B cell (primary cell): ENCODE measurements around the gene RIN3. TPM values are rescaled to one million over a fixed set of nuclear protein-coding genes. Genes with fewer than 3 reads are reported as not detected.

ENCODE experiments used
- ATAC-seq: fragments of 200-7000 bp; cut with Tn5 transposase; one replicate; pipeline ENCODE4 v1.10.0; 2021; ENCODE audit warnings: low read depth, mild to moderate bottlenecking, moderate number of reproducible peaks, moderate library complexity
- CTCF ChIA-PET: fragments of 350-600 bp; sonication (Branson Sonifier 250); formaldehyde crosslinking; loops from one replicate; lab custom pipeline; 2021; ENCODE audit warnings: antibody characterized with exemption, inconsistent platforms; lab: Charles Lee
- POLR2A ChIA-PET: fragments of 350-600 bp; sonication (Branson Sonifier 250); formaldehyde crosslinking; loops from one replicate; lab custom pipeline; 2021; ENCODE audit warnings: antibody characterized with exemption; lab: Charles Lee
- DNase-seq: peaks from one replicate; pipeline ENCODE4 v3.0.0; 2013
- H2AFZ ChIP-seq: 2 replicates; pipeline ENCODE4 v1.6.1; 2012; ENCODE audit warnings: mild to moderate bottlenecking, low read depth, low read length; ENCODE audit not compliant: insufficient read depth, poor library complexity, severe bottlenecking
- H3K27ac ChIP-seq, 2 donors: 1 replicate in 1 of 2; 2 replicates in 1 of 2; pipeline ENCODE4 v1.5.1; 2012 to 2013; ENCODE audit warnings: low read length in 2 of 2, mild to moderate bottlenecking in 2 of 2, moderate library complexity in 1 of 2
- H3K27me3 ChIP-seq, 4 experiments: fragments of 200-600 bp in 1 of 4; sonication (generic) in 1 of 4; replicated peaks in 1 of 4; 1 replicate in 2 of 4; 2 replicates in 2 of 4; pipeline versions ENCODE4 v1.6.1 to v1.7.0; 2013 to 2016; ENCODE audit warnings: low read length in 3 of 4, mild to moderate bottlenecking in 2 of 4, mixed read lengths in 1 of 4, moderate library complexity in 1 of 4; ENCODE audit not compliant: insufficient read depth in 4 of 4, control insufficient read depth in 3 of 4; ENCODE audit errors: control extremely low read depth in 1 of 4
- H3K36me3 ChIP-seq, 2 experiments: replicated peaks in 1 of 2; 1 replicate in 1 of 2; 2 replicates in 1 of 2; pipeline versions ENCODE4 v1.6.1 to v1.7.1; 2013; ENCODE audit warnings: low read length in 1 of 2; ENCODE audit not compliant: insufficient read depth in 2 of 2, control insufficient read depth in 1 of 2; ENCODE audit errors: control extremely low read depth in 1 of 2, extremely low read depth in 1 of 2
- H3K4me1 ChIP-seq, 2 donors: fragments of 200-600 bp in 1 of 2; sonication (generic) in 1 of 2; 1 replicate in 1 of 2; 2 replicates in 1 of 2; pipeline versions ENCODE4 v1.5.1 to v1.6.1; 2013 to 2017; ENCODE audit warnings: low read length in 2 of 2; ENCODE audit not compliant: control insufficient read depth in 2 of 2, insufficient read depth in 2 of 2
- H3K4me2 ChIP-seq: replicated peaks from 2 replicates; pipeline ENCODE3; 2012; ENCODE audit warnings: mild to moderate bottlenecking, low read depth, low read length; ENCODE audit not compliant: poor library complexity, severe bottlenecking
- H3K4me3 ChIP-seq, 5 experiments: fragments of 200-600 bp in 1 of 5; sonication (generic) in 1 of 5; 1 replicate in 3 of 5; 2 replicates in 2 of 5; pipeline versions ENCODE4 v1.5.1 to v1.7.0; 2011 to 2016; ENCODE audit warnings: low read length in 4 of 5, mild to moderate bottlenecking in 4 of 5, low read depth in 2 of 5, control low read depth in 1 of 5, moderate library complexity in 1 of 5; ENCODE audit not compliant: insufficient read depth in 1 of 5; ENCODE audit errors: control extremely low read depth in 1 of 5, extremely low read depth in 1 of 5
- H3K79me2 ChIP-seq: fragments of 200-600 bp; sonication (generic); one replicate; pipeline ENCODE4 v1.6.0; 2016; ENCODE audit warnings: low read length; ENCODE audit not compliant: control insufficient read depth, insufficient read depth
- H3K9ac ChIP-seq: fragments of 200-600 bp; sonication (generic); 2 replicates; pipeline ENCODE4 v1.6.1; 2017; ENCODE audit warnings: mild to moderate bottlenecking, low read length, moderate library complexity
- H3K9me3 ChIP-seq, 3 donors: one replicate each; pipeline versions ENCODE4 v1.6.1 to v1.7.1; 2013; ENCODE audit warnings: low read length in 2 of 3; ENCODE audit not compliant: control insufficient read depth in 2 of 3, insufficient read depth in 1 of 3; ENCODE audit errors: control extremely low read depth in 1 of 3
- H4K20me1 ChIP-seq: 2 replicates; pipeline ENCODE4 v1.6.0; 2012; ENCODE audit warnings: mild to moderate bottlenecking, low read length; ENCODE audit not compliant: insufficient read depth, control insufficient read depth, poor library complexity, severe bottlenecking
- H3K27ac Mint-ChIP-seq: one replicate; pipeline ENCODE4 v1.8.0; 2021; ENCODE audit warnings: mixed read lengths
- H3K27me3 Mint-ChIP-seq: one replicate; pipeline ENCODE4 v1.8.0; 2021; ENCODE audit warnings: mixed read lengths
- H3K4me1 Mint-ChIP-seq: one replicate; pipeline ENCODE4 v1.8.0; 2021; ENCODE audit warnings: mixed read lengths
- H3K4me3 Mint-ChIP-seq: one replicate; pipeline ENCODE4 v1.8.0; 2021; ENCODE audit warnings: mixed read lengths
- H3K9me3 Mint-ChIP-seq: one replicate; pipeline ENCODE4 v1.8.0; 2022; ENCODE audit warnings: mixed read lengths; ENCODE audit not compliant: insufficient read depth
- CTCF ChIP-seq: fragments of 200-600 bp; IDR thresholded peaks from one replicate; pipeline ENCODE4 v1.8.0; 2022; ENCODE audit warnings: antibody characterized with exemption, mild to moderate bottlenecking
- EZH2 ChIP-seq: IDR thresholded peaks from 2 replicates; pipeline ENCODE4 v1.6.1; 2012; ENCODE audit warnings: borderline replicate concordance, low read depth, mild to moderate bottlenecking, moderate library complexity, low read length; ENCODE audit not compliant: insufficient read depth, poor library complexity, severe bottlenecking
- whole genome bisulfite sequencing: methylation state at CpG from one replicate; pipeline ENCODE4 v1.1.5; 2013; ENCODE audit warnings: missing lambda C conversion rate; ENCODE audit not compliant: insufficient coverage; 5-methylcytosine and 5-hydroxymethylcytosine counted together
- intact Hi-C: fragments of 100-400 bp; cut with micrococcal nuclease; formaldehyde crosslinking; loops from one replicate; pipeline ENCODE4 v1.10.0; 2022
- polyA plus RNA-seq: library from polyadenylated mRNA; depleted of rRNA; stranded (reverse); fragments of >200 nt; gene quantifications from 2 replicates; pipeline ENCODE4 v1.2.3, GENCODE V29; 2012
- total RNA-seq, 2 donors: library from RNA; stranded (reverse); fragments of 120-200 nt in 1 of 2; gene quantifications; 1 replicate in 1 of 2; 2 replicates in 1 of 2; pipeline versions ENCODE4 v1.2.3 to v1.2.4, GENCODE V29; 2013 to 2022

The RIN3 gene
- total and polyA plus RNA-seq, 2 donors (not counting 1 experiment from before 2014, with no cell fraction given), result 62.1 to 123 TPM

GRCh38 chr14:92595267-92595666 is 81.7 kb downstream of the RIN3 start:
- peaks cover 3% of the 10 kb centered on the region for H3K79me2 ChIP-seq
- H3K9me3 ChIP-seq, result no peaks in the 10 kb centered on the region
- no peak overlapping the region for H3K9ac ChIP-seq
- Mint-ChIP-seq H3K27ac (no peak overlapping the region), H3K27me3 (no peaks in the 10 kb centered on the region), H3K9me3 (no peaks in the 10 kb centered on the region), H3K4me1 (peaks cover 46% of the 10 kb centered on the region), H3K4me3 (no peak overlapping the region)
- CTCF ChIA-PET, result interaction anchor here (1.1 to 5.7 kb wide), 6 partner anchors 8 to 91 kb away, joined by 3 to 29 read pairs (median 6); no protein-coding TSS in a partner anchor
- 67% methylated on average over 2 of the region's 3 CpGs for WGBS
- no peak for DNase-seq
- no peak overlapping the region for H2AFZ ChIP-seq
- POLR2A ChIA-PET, result no interaction called here
- H3K4me3 ChIP-seq, result no peak overlapping the region
- no peak overlapping the region for H3K27ac ChIP-seq
- peaks cover 1 to 4% of the 10 kb centered on the region in 2 experiments for H3K36me3 ChIP-seq
- ATAC-seq, result no peak
- intact Hi-C loops, result no loop called here
- H3K4me1 ChIP-seq, result peaks cover 17 to 21% of the 10 kb centered on the region in 2 donors
- H3K27me3 ChIP-seq, result no peaks in the 10 kb centered on the region
- no peak for TF ChIP-seq CTCF
- no peak for TF ChIP-seq EZH2
- no peak overlapping the region for H3K4me2 ChIP-seq
- H4K20me1 ChIP-seq, result no peaks in the 10 kb centered on the region

- DNase-seq, result no peak
Measured at GRCh38 chr14:92596331-92596907, 82.8 kb downstream of the RIN3 start.

More at GRCh38 chr14:92596331-92596907, 82.8 kb downstream of the RIN3 start:
- Histone ChIP-seq H3K9ac (no peak overlapping the region), H3K27me3 (no peaks in the 10 kb centered on the region), H4K20me1 (no peaks in the 10 kb centered on the region), H3K36me3 (peaks cover 1 to 4% of the 10 kb centered on the region in 2 experiments), H3K4me2 (no peak overlapping the region), H3K9me3 (no peaks in the 10 kb centered on the region), H3K4me3 (no peak overlapping the region), H3K27ac (no peak overlapping the region), H3K79me2 (peaks cover 3% of the 10 kb centered on the region), H3K4me1 (peaks cover 5 to 14% of the 10 kb centered on the region in 2 donors), H2AFZ (no peak overlapping the region)
- ChIA-PET POLR2A (no interaction called here), CTCF (interaction anchor here (0.6 to 5.7 kb wide), 11 partner anchors 10 to 187 kb away, joined by 3 to 29 read pairs (median 6); no protein-coding TSS in a partner anchor)
- intact Hi-C loops, result no loop called here
- no peak overlapping the region for H3K4me3 Mint-ChIP-seq
- TF ChIP-seq CTCF, result no peak
- TF ChIP-seq EZH2, result no peak
- H3K4me1 Mint-ChIP-seq, result peaks cover 41% of the 10 kb centered on the region
- H3K9me3 Mint-ChIP-seq, result no peaks in the 10 kb centered on the region
- no peak for ATAC-seq
- H3K27me3 Mint-ChIP-seq, result no peaks in the 10 kb centered on the region
- 86% methylated on average over 5 of the region's 9 CpGs for WGBS
- H3K27ac Mint-ChIP-seq, result no peak overlapping the region
